ENCODE measurements around the gene SNAI3. TPM values are rescaled to one million over a fixed set of nuclear protein-coding genes. Genes with fewer than 3 reads are reported as not detected.

SNAI3 gene
- total RNA-seq, 2 donors from 2014 or later, result 0.25 to 0.40 TPM

DNA sequence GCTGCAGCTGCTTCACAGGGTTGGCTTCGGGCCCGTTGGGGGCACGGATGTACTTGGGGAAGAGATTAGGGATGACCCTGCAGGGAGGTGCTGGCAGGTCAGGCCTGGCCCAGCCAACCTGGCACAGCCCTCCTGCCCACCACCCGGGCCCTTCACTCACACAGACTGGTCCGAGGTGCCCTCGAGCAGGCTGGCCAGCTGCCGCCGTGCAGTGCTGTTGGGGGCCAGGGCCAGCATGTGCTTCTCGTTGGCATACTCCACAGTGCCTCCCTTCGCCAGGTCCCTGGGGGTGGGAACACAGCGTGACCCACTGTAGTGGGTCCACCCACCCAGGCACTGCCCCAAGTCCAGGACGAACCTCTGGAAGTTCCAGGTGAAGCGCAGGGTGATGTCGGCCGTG, 29.9 kb upstream of the SNAI3 start:
- no peak for TF ChIP-seq CTCF (IDR thresholded peaks at IDR 0.05)
- Histone ChIP-seq H3K9me3 (no peaks in the 10 kb centered on the region), H3K9ac (ENCODE audit: low read depth in 2 of 2, low read length in 2 of 2) (no peak overlapping the region), H3K4me1 (no peaks in the 10 kb centered on the region), H3K36me3 (peaks cover 13% of the 10 kb centered on the region), H3K27me3 (no peaks in the 10 kb centered on the region), H3K27ac (no peak overlapping the region), H3K4me3 (no peak overlapping the region)
- DNase-seq, result no peak
- intact Hi-C loops (cut with DNase I), result no loop called here

DNA sequence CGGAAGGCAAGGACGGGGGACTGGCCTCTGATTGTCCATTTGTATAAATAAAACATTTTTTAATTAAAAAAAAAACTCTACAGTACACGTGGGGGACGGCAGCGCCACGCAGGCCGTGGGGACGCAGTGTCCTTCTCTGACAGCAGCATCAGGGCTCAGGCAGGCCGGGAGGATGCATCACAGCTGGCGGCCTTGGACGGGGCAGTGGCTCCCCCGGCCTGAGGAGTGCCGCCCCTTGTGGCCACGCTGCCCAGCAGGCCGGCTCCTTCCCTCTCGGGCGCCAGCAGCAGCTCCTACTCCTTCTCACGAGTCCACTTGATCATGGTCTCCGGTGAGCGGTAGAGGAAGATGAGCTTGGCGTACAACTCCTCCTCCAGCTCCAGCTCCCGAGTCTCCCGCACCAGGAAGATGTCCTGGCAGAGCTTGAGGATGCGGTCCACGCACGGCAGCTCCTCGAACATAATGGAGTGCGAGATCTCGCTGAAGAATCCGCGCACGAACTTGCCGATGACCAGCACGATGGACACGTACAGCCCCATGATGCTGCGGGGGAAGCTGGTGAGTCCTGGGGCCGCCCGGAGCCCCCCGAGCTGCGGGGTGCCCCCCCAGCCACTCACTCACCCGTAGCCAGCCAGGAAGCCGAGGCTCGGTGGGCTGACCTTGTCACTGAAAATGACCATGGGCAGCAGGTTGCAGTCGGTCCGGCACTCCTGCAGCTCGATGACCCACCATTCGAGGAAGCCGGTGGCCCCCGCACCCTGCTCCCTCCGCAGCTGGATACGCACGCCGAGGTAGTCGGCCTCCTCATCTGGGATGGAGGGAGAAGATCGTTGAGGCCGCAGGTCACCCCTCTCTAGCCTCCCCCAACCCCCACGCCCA, 29.2 kb upstream of the SNAI3 start:
- H3K27me3 ChIP-seq, result no peaks in the 10 kb centered on the region
- H3K27ac ChIP-seq, result no peak overlapping the region
- no peak for DNase-seq
- TF ChIP-seq CTCF (IDR thresholded peaks at IDR 0.05), result no peak
- no peak overlapping the region for H3K9ac ChIP-seq (ENCODE audit: low read depth in 2 of 2, low read length in 2 of 2)
- intact Hi-C loops (cut with DNase I), result no loop called here
- no peaks in the 10 kb centered on the region for H3K4me1 ChIP-seq
- no peaks in the 10 kb centered on the region for H3K9me3 ChIP-seq
- no peak overlapping the region for H3K4me3 ChIP-seq
- peaks cover 13% of the 10 kb centered on the region for H3K36me3 ChIP-seq

GRCh38 chr16:88714420-88715302, 28.4 kb upstream of the SNAI3 start:
- Histone ChIP-seq H3K4me3 (no peak overlapping the region), H3K27me3 (no peaks in the 10 kb centered on the region), H3K9me3 (no peaks in the 10 kb centered on the region), H3K27ac (no peak overlapping the region), H3K9ac (ENCODE audit: low read depth in 2 of 2, low read length in 2 of 2) (no peak overlapping the region), H3K36me3 (peaks cover 13% of the 10 kb centered on the region), H3K4me1 (no peaks in the 10 kb centered on the region)
- no peak for DNase-seq
- TF ChIP-seq CTCF (IDR thresholded peaks at IDR 0.05), result no peak
- intact Hi-C loops (cut with DNase I), result no loop called here

DNA sequence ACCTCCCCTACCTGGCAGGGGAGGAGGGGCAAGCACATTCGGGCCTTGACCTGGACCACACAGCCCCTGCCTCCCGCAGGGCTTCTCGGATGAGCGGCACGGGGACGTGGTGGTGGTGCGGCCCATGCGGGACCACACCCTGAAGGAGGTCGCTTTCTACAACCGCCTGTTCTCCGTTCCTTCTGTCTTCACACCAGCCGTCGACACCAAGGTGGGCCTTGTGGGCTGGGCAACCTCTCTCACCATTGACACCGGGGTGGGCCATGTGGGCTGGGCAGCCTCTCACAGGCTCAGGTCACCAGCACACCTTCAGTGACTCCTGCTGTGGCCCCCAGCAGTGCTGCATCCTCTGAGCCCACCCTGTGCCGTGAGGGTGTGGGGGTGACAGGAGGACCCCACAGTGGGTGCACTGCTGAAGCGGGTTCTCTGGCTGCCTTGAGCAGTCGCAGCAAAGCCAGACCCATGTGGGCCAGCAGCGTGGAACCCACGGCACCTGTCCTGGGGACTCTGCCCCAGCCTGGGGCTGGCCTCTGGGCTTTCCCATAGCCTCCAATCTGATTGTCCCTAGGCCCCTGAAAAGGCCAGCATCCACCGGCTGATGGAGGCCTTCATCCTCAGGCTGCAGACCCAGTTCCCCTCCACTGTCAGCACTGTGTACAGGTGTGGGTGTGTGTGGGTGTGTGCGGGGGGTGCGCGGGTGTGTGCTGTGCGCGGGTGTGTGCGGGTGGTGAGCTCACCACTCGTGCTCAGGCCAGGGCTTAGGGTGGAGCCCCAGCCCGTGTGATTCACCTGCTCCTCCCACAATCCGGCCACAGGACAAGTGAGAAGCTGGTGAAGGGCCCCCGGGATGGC, 27.5 kb upstream of the SNAI3 start:
- Histone ChIP-seq H3K9ac (ENCODE audit: low read depth in 2 of 2, low read length in 2 of 2) (no peak overlapping the region), H3K9me3 (no peaks in the 10 kb centered on the region), H3K4me3 (no peak overlapping the region), H3K4me1 (no peaks in the 10 kb centered on the region), H3K36me3 (peaks cover 13% of the 10 kb centered on the region), H3K27ac (no peak overlapping the region), H3K27me3 (no peaks in the 10 kb centered on the region)
- DNase-seq, result no peak
- no peak for TF ChIP-seq CTCF (IDR thresholded peaks at IDR 0.05)
- intact Hi-C loops (cut with DNase I), result no loop called here

GRCh38 chr16:88713054-88713453, 26.7 kb upstream of the SNAI3 start:
- DNase-seq, result no peak
- Histone ChIP-seq H3K9me3 (no peaks in the 10 kb centered on the region), H3K27me3 (no peaks in the 10 kb centered on the region), H3K36me3 (peaks cover 13% of the 10 kb centered on the region), H3K4me3 (no peak overlapping the region), H3K4me1 (no peaks in the 10 kb centered on the region), H3K9ac (ENCODE audit: low read depth in 2 of 2, low read length in 2 of 2) (no peak overlapping the region), H3K27ac (no peak overlapping the region)
- no peak for TF ChIP-seq CTCF (IDR thresholded peaks at IDR 0.05)
- intact Hi-C loops (cut with DNase I), result no loop called here

Measured in colonic mucosa (tissue), 4 donors.